Activated CD4-positive, alpha-beta T cell treated with anti-CD3 and anti-CD28 coated beads for 36 hours (primary cell): Measurements from ENCODE around the gene ECD. TPM values are rescaled to one million over a fixed set of nuclear protein-coding genes. Genes with fewer than 3 reads are reported as not detected.

Experiments
- ATAC-seq: fragments of 200-7000 bp; cut with Tn5 transposase; one replicate; pipeline ENCODE4 v1.10.0; 2021; ENCODE audit warnings: mild to moderate bottlenecking, moderate library complexity
- CTCF ChIA-PET: fragments of 350-600 bp; sonication (Branson Sonifier 250); formaldehyde crosslinking; loops from one replicate; lab custom pipeline; 2021; ENCODE audit warnings: antibody characterized with exemption; lab: Charles Lee
- POLR2A ChIA-PET: fragments of 350-600 bp; sonication (Branson Sonifier 250); formaldehyde crosslinking; loops from one replicate; lab custom pipeline; 2021; ENCODE audit warnings: antibody characterized with exemption, inconsistent platforms; lab: Charles Lee
- DNase-seq: peaks from one replicate; pipeline ENCODE4 v3.0.0-alpha.2; 2020
- H3K27ac Mint-ChIP-seq: one replicate; pipeline ENCODE4 v1.8.0; 2021; ENCODE audit warnings: mixed read lengths
- H3K27me3 Mint-ChIP-seq: one replicate; pipeline ENCODE4 v1.8.0; 2021; ENCODE audit warnings: mixed read lengths
- H3K36me3 Mint-ChIP-seq: one replicate; pipeline ENCODE4 v1.8.0; 2021; ENCODE audit warnings: low read depth, mixed read lengths
- H3K4me1 Mint-ChIP-seq: one replicate; pipeline ENCODE4 v1.8.0; 2021; ENCODE audit warnings: mixed read lengths
- H3K4me3 Mint-ChIP-seq: one replicate; pipeline ENCODE4 v1.8.0; 2021; ENCODE audit warnings: mild to moderate bottlenecking, moderate library complexity, mixed read lengths
- H3K9me3 Mint-ChIP-seq: one replicate; pipeline ENCODE4 v1.8.0; 2021; ENCODE audit warnings: low read depth, mixed read lengths
- intact Hi-C, 2 experiments: fragments of 100-400 bp; cut with DNase I in 1 of 2; cut with micrococcal nuclease in 1 of 2; formaldehyde crosslinking; loops; one replicate each; pipeline versions ENCODE4 v1.14.2 to v1.15.1; 2022 to 2024; cut with DNase I, micrococcal nuclease
- total RNA-seq, 2 experiments: library from RNA; stranded (reverse); gene quantifications; one replicate each; pipeline ENCODE4 v1.2.3, GENCODE V29; 2021

Gene ECD
- 10 to 100 TPM; 41.0 to 50.7 TPM for total RNA-seq

- peak within 1 kb of the TSS; percentile 100 for H3K27ac Mint-ChIP-seq
- H3K9me3 Mint-ChIP-seq = no peaks in the 10 kb centered on the region
- DNase-seq (peak; percentile 96), ATAC-seq (peak; percentile 94)
- ChIA-PET POLR2A (interaction anchor here (1.7 to 2.0 kb wide), 2 partner anchors 71 to 79 kb away, joined by 5 to 9 read pairs; partner anchors contain the start of genes DNAJC9 and P4HA1), CTCF (interaction anchor here (0.7 to 4.2 kb wide), 6 partner anchors 9 to 72 kb away, joined by 3 to 21 read pairs (median 4); partner anchors contain the start of gene P4HA1)
- peaks cover 20% of the 10 kb centered on the region for H3K36me3 Mint-ChIP-seq
- H3K27me3 Mint-ChIP-seq = no peaks in the 10 kb centered on the region
- H3K4me1 Mint-ChIP-seq = peaks cover 37% of the 10 kb centered on the region
- peak within 1 kb of the TSS; percentile 100 for H3K4me3 Mint-ChIP-seq
- intact Hi-C loops = loop anchor here (1.0 to 10.0 kb wide), 16 partner anchors 9 to 813 kb away; partner anchors contain the start of genes ANXA7 (in 1 of the 2), CFAP70 (in 1 of the 2), DNAJB12 (in 1 of the 2) and DNAJC9 (in 1 of the 2)
These were observed at the start of gene ECD, which contains the start of gene FAM149B1 for GRCh38 chr10:73167783-73168464. Gene ECD (minus strand): TSS chr10:73168008. CDS start chr10:73163937, 4,071 bp downstream. Gene FAM149B1 (plus strand): TSS chr10:73168119. CDS start chr10:73168340, 221 bp downstream.

- Mint-ChIP-seq H3K9me3 (no peaks in the 10 kb centered on the region), H3K36me3 (peaks cover 35% of the 10 kb centered on the region), H3K27ac (no peak overlapping the region), H3K27me3 (no peaks in the 10 kb centered on the region), H3K4me1 (no peaks in the 10 kb centered on the region), H3K4me3 (no peak overlapping the region)
- no peak for DNase-seq
- POLR2A ChIA-PET = no interaction called here
- CTCF ChIA-PET = no interaction called here
- intact Hi-C loops = no loop called here
- ATAC-seq = no peak
These were observed 47.9 kb upstream of the ECD start for GRCh38 chr10:73215749-73216148.

- Mint-ChIP-seq H3K9me3 (no peaks in the 10 kb centered on the region), H3K4me1 (no peaks in the 10 kb centered on the region), H3K27me3 (no peaks in the 10 kb centered on the region), H3K4me3 (no peak overlapping the region), H3K27ac (no peak overlapping the region), H3K36me3 (peaks cover 25% of the 10 kb centered on the region)
- ATAC-seq = no peak
- ChIA-PET CTCF (no interaction called here), POLR2A (no interaction called here)
- DNase-seq = no peak
- intact Hi-C loops = no loop called here
These were observed 43.5 kb upstream of the ECD start for GRCh38 chr10:73211106-73211811.

- Mint-ChIP-seq H3K27ac (no peak overlapping the region), H3K27me3 (no peaks in the 10 kb centered on the region), H3K4me1 (no peaks in the 10 kb centered on the region), H3K36me3 (peaks cover 25% of the 10 kb centered on the region), H3K9me3 (peaks cover 6% of the 10 kb centered on the region), H3K4me3 (no peak overlapping the region)
- ChIA-PET POLR2A (no interaction called here), CTCF (no interaction called here)
- no peak for ATAC-seq
- intact Hi-C loops = no loop called here
- no peak for DNase-seq
These were observed 42.7 kb upstream of the ECD start for GRCh38 chr10:73210395-73211105.

- CTCF ChIA-PET = no interaction called here
- Mint-ChIP-seq H3K27ac (no peak overlapping the region), H3K36me3 (peaks cover 27% of the 10 kb centered on the region), H3K27me3 (no peaks in the 10 kb centered on the region), H3K4me1 (peaks cover 3% of the 10 kb centered on the region), H3K9me3 (peaks cover 6% of the 10 kb centered on the region), H3K4me3 (no peak overlapping the region)
- DNase-seq (no peak), ATAC-seq (no peak)
- intact Hi-C loops = no loop called here
- POLR2A ChIA-PET = interaction anchor here (0.6 kb wide), 1 partner anchor 12 kb away, joined by 5 read pairs; no protein-coding TSS in a partner anchor
These were observed 41.9 kb upstream of the ECD start for GRCh38 chr10:73209705-73210104.

- POLR2A ChIA-PET = no interaction called here
- CTCF ChIA-PET = interaction anchor here (0.5 to 0.7 kb wide), 2 partner anchors 355 to 665 kb away, joined by 3 read pairs; no protein-coding TSS in a partner anchor
- no peak overlapping the region for H3K4me3 Mint-ChIP-seq
- intact Hi-C loops = no loop called here
- H3K36me3 Mint-ChIP-seq = peaks cover 18% of the 10 kb centered on the region
- H3K27ac Mint-ChIP-seq = no peak overlapping the region
- peaks cover 3% of the 10 kb centered on the region for H3K4me1 Mint-ChIP-seq
- DNase-seq = no peak
- ATAC-seq = no peak
- no peaks in the 10 kb centered on the region for H3K27me3 Mint-ChIP-seq
- peaks cover 6% of the 10 kb centered on the region for H3K9me3 Mint-ChIP-seq
These were observed 40.1 kb upstream of the ECD start for GRCh38 chr10:73207883-73208282.

GRCh38 chr10:73206385-73206784 lies 38.6 kb upstream of the ECD start:
- peaks cover 14% of the 10 kb centered on the region for H3K36me3 Mint-ChIP-seq
- ATAC-seq (no peak), DNase-seq (no peak)
- CTCF ChIA-PET = interaction anchor here (1.2 kb wide), 1 partner anchor 8 kb away, joined by 3 read pairs; no protein-coding TSS in a partner anchor
- POLR2A ChIA-PET = no interaction called here
- intact Hi-C loops = no loop called here
- H3K4me1 Mint-ChIP-seq = peaks cover 3% of the 10 kb centered on the region
- peaks cover 6% of the 10 kb centered on the region for H3K9me3 Mint-ChIP-seq
- no peak overlapping the region for H3K27ac Mint-ChIP-seq
- H3K27me3 Mint-ChIP-seq = no peaks in the 10 kb centered on the region
- H3K4me3 Mint-ChIP-seq = no peak overlapping the region

- Mint-ChIP-seq H3K36me3 (peaks cover 13% of the 10 kb centered on the region), H3K27ac (no peak overlapping the region), H3K4me3 (no peak overlapping the region), H3K27me3 (no peaks in the 10 kb centered on the region), H3K9me3 (peaks cover 6% of the 10 kb centered on the region), H3K4me1 (peaks cover 3% of the 10 kb centered on the region)
- POLR2A ChIA-PET = no interaction called here
- ATAC-seq = no peak
- CTCF ChIA-PET = interaction anchor here (1.2 kb wide), 1 partner anchor 8 kb away, joined by 3 read pairs; no protein-coding TSS in a partner anchor
- intact Hi-C loops = no loop called here
- DNase-seq = no peak
These were observed 38.1 kb upstream of the ECD start for GRCh38 chr10:73205890-73206289.

GRCh38 chr10:73205081-73205480 lies 37.3 kb upstream of the ECD start:
- H3K27ac Mint-ChIP-seq = no peak overlapping the region
- ATAC-seq = no peak
- H3K4me1 Mint-ChIP-seq = peaks cover 3% of the 10 kb centered on the region
- ChIA-PET POLR2A (no interaction called here), CTCF (interaction anchor here (1.1 kb wide), 1 partner anchor 106 kb away, joined by 12 read pairs; no protein-coding TSS in a partner anchor)
- intact Hi-C loops = no loop called here
- H3K36me3 Mint-ChIP-seq = peaks cover 9% of the 10 kb centered on the region
- no peaks in the 10 kb centered on the region for H3K27me3 Mint-ChIP-seq
- H3K4me3 Mint-ChIP-seq = no peak overlapping the region
- no peak for DNase-seq
- peaks cover 6% of the 10 kb centered on the region for H3K9me3 Mint-ChIP-seq

- ChIA-PET POLR2A (no interaction called here), CTCF (no interaction called here)
- DNase-seq = no peak
- no peak overlapping the region for H3K27ac Mint-ChIP-seq
- H3K4me1 Mint-ChIP-seq = no peaks in the 10 kb centered on the region
- H3K36me3 Mint-ChIP-seq = no peaks in the 10 kb centered on the region
- ATAC-seq = no peak
- intact Hi-C loops = no loop called here
- no peaks in the 10 kb centered on the region for H3K27me3 Mint-ChIP-seq
- H3K9me3 Mint-ChIP-seq = no peaks in the 10 kb centered on the region
- no peak overlapping the region for H3K4me3 Mint-ChIP-seq
These were observed 22.4 kb upstream of the ECD start for GRCh38 chr10:73190188-73190587.

- ChIA-PET POLR2A (no interaction called here), CTCF (no interaction called here)
- no peak overlapping the region for H3K27ac Mint-ChIP-seq
- no peaks in the 10 kb centered on the region for H3K9me3 Mint-ChIP-seq
- no peak for DNase-seq
- H3K4me1 Mint-ChIP-seq = no peaks in the 10 kb centered on the region
- H3K4me3 Mint-ChIP-seq = no peak overlapping the region
- H3K36me3 Mint-ChIP-seq = peaks cover 16% of the 10 kb centered on the region
- H3K27me3 Mint-ChIP-seq = no peaks in the 10 kb centered on the region
- ATAC-seq = no peak
- intact Hi-C loops = no loop called here
These were observed 18.5 kb upstream of the ECD start for GRCh38 chr10:73186266-73186665.
